DMS79 treated with DMSO at 0.1 percent for 48 hours (cell line): ENCODE results near the gene PELI2.

Experiments
- DNase-seq: peaks from one replicate; lab custom pipeline; 2025; lab: John Stamatoyannopoulos, UW

The PELI2 gene

GRCh38 chr14:56349960-56350359 is 231.7 kb downstream of the PELI2 start:
- no peak for DNase-seq
